Activated CD4-positive, alpha-beta T cell treated with anti-CD3 and anti-CD28 coated beads, Interleukin-2, amount 50 U/mL, for 16 hours (primary cell): Measurements from ENCODE around the gene LRMDA.

Experiments used
- DNase-seq: peaks from one replicate; pipeline ENCODE4 v3.0.0-alpha.2; 2020

The LRMDA gene

GRCh38 chr10:75801661-75802060 lies 370.2 kb downstream of the LRMDA start:
- DNase-seq: no peak

GRCh38 chr10:75803121-75803520 lies 371.7 kb downstream of the LRMDA start:
- DNase-seq: no peak

GRCh38 chr10:75803816-75804552 lies 372.6 kb downstream of the LRMDA start:
- DNase-seq: no peak

- no peak for DNase-seq
Measured at GRCh38 chr10:75806186-75806585, 374.8 kb downstream of the LRMDA start.

- no peak for DNase-seq
Measured at GRCh38 chr10:75807456-75807855, 376.0 kb downstream of the LRMDA start.

GRCh38 chr10:75809003-75809402 lies 377.6 kb downstream of the LRMDA start:
- DNase-seq: no peak

GRCh38 chr10:75814014-75814413 lies 382.6 kb downstream of the LRMDA start:
- DNase-seq: no peak

GRCh38 chr10:75815066-75815465 lies 383.6 kb downstream of the LRMDA start:
- DNase-seq: no peak

GRCh38 chr10:75817198-75817597 lies 385.8 kb downstream of the LRMDA start:
- DNase-seq: no peak

GRCh38 chr10:75818552-75818951 lies 387.1 kb downstream of the LRMDA start:
- DNase-seq: no peak

GRCh38 chr10:75825235-75825634 lies 393.8 kb downstream of the LRMDA start:
- DNase-seq: no peak

GRCh38 chr10:75825661-75826060 lies 394.2 kb downstream of the LRMDA start:
- DNase-seq: no peak

- DNase-seq: no peak
Measured at GRCh38 chr10:75826846-75827245, 395.4 kb downstream of the LRMDA start.

GRCh38 chr10:75827587-75828021 lies 396.2 kb downstream of the LRMDA start:
- no peak for DNase-seq

- no peak for DNase-seq
Measured at GRCh38 chr10:75828413-75828812, 397.0 kb downstream of the LRMDA start.

- DNase-seq: no peak
Measured at GRCh38 chr10:75836064-75836463, 404.6 kb downstream of the LRMDA start.

- no peak for DNase-seq
Measured at GRCh38 chr10:75838486-75838885, 407.1 kb downstream of the LRMDA start.

GRCh38 chr10:75839020-75839419 lies 407.6 kb downstream of the LRMDA start:
- DNase-seq: no peak

- DNase-seq: no peak
Measured at GRCh38 chr10:75841266-75841665, 409.8 kb downstream of the LRMDA start.

GRCh38 chr10:75845176-75845947 lies 413.9 kb downstream of the LRMDA start:
- DNase-seq: no peak

- no peak for DNase-seq
Measured at GRCh38 chr10:75847477-75847876, 416.1 kb downstream of the LRMDA start.

- DNase-seq: no peak
Measured at GRCh38 chr10:75851580-75852345, 420.3 kb downstream of the LRMDA start.

- DNase-seq: no peak
Measured at GRCh38 chr10:75852851-75853484, 421.5 kb downstream of the LRMDA start.
